HepG2 (cell line): ENCODE results near the gene CSTPP1. TPM values are rescaled to one million over a fixed set of nuclear protein-coding genes. Genes with fewer than 3 reads are reported as not detected.
A peak's percentile ranks its signal among the peaks of the same experiment; 100 is the strongest.

Source experiments
- ATAC-seq: fragments of 200-7000 bp; cut with Tn5 transposase; 3 replicates; pipeline ENCODE4 v1.9.1; 2020; ENCODE audit warnings: mild to moderate bottlenecking, moderate library complexity
- BruUV-seq: library from RNA; stranded (reverse); fragments of 400-500 nt; replicated peaks from 2 replicates; lab custom pipeline; 2021; lab: Mats Ljungman, UMichigan
- CTCF ChIA-PET: fragments of 300-600 bp; formaldehyde crosslinking; extraction: SDS; loops from one replicate; lab custom pipeline; 2021; ENCODE audit warnings: low total read pairs, inconsistent platforms, low intra/inter-chr PET ratio; lab: Yijun Ruan, JAX
- POLR2A ChIA-PET: fragments of 350-600 bp; sonication (Branson Sonifier 250); formaldehyde crosslinking; loops from one replicate; lab custom pipeline; 2020; ENCODE audit warnings: antibody characterized with exemption, inconsistent platforms; lab: Yijun Ruan, JAX
- DNase-seq: peaks from one replicate; pipeline ENCODE4 v3.0.0-alpha.2; 2015; ENCODE audit warnings: low spot score
- FAIRE-seq: peaks from 3 replicates; lab custom pipeline; 2011; peaks lifted over from hg19 to GRCh38; lab: Jason Lieb, UNC
- H2AFZ ChIP-seq: one replicate; pipeline ENCODE4 v1.6.1; 2011; ENCODE audit warnings: low read length, inconsistent platforms
- H3K27ac ChIP-seq: fragments of 300-600 bp; 3 replicates; pipeline ENCODE4 v1.8.0; 2011; ENCODE audit warnings: mixed run types, mild to moderate bottlenecking, mixed read lengths, low read length, inconsistent platforms; ENCODE audit not compliant: insufficient read depth; ENCODE audit errors: extremely low read length
- H3K27me3 ChIP-seq, 2 experiments: fragments of 200-600 bp in 1 of 2; 2 replicates in 1 of 2; 3 replicates in 1 of 2; pipeline versions ENCODE4 v1.6.0 to v1.8.0; 2011; ENCODE audit warnings: low read length in 2 of 2, mild to moderate bottlenecking in 2 of 2, moderate library complexity in 2 of 2, inconsistent platforms in 1 of 2; ENCODE audit not compliant: insufficient read depth in 2 of 2, control insufficient read depth in 1 of 2
- H3K36me3 ChIP-seq, 2 experiments: fragments of 200-600 bp in 1 of 2; replicated peaks in 1 of 2; 2 replicates in 1 of 2; 3 replicates in 1 of 2; pipeline versions ENCODE4 v1.5.1 to v1.8.0; 2011; ENCODE audit warnings: low read length in 2 of 2, inconsistent platforms in 1 of 2; ENCODE audit not compliant: insufficient read depth in 2 of 2, control insufficient read depth in 1 of 2
- H3K4me1 ChIP-seq: 2 replicates; pipeline ENCODE4 v1.5.1; 2012; ENCODE audit warnings: low read length, inconsistent platforms; ENCODE audit not compliant: insufficient read depth
- H3K4me2 ChIP-seq: 2 replicates; pipeline ENCODE4 v1.6.0; 2011; ENCODE audit warnings: low read depth, low read length, inconsistent platforms
- H3K4me3 ChIP-seq, 3 experiments: fragments of 200-600 bp in 1 of 3; sonication (generic), shearing (Covaris generic) in 1 of 3; replicated peaks in 1 of 3; 2 replicates each; pipeline ENCODE4 v1.5.1; 2011 to 2016; ENCODE audit warnings: low read length in 3 of 3, inconsistent platforms in 2 of 3, low read depth in 2 of 3, mild to moderate bottlenecking in 2 of 3, control low read depth in 1 of 3, mixed read lengths in 1 of 3; ENCODE audit not compliant: insufficient read depth in 1 of 3
- H3K79me2 ChIP-seq: one replicate; pipeline ENCODE4 v1.6.1; 2011; ENCODE audit warnings: low read length, inconsistent platforms; ENCODE audit not compliant: insufficient read depth
- H3K9ac ChIP-seq: 2 replicates; pipeline ENCODE4 v1.6.0; 2011; ENCODE audit warnings: mild to moderate bottlenecking, low read depth, low read length, inconsistent platforms; ENCODE audit not compliant: insufficient read depth
- H3K9me3 ChIP-seq: 2 replicates; pipeline ENCODE4 v1.5.1; 2012; ENCODE audit warnings: mild to moderate bottlenecking, low read length
- H4K20me1 ChIP-seq: 2 replicates; pipeline ENCODE4 v1.6.0; 2011; ENCODE audit warnings: inconsistent platforms, mild to moderate bottlenecking, low read length, moderate library complexity; ENCODE audit not compliant: insufficient read depth
- CCDC6 ChIP-seq: sonication (generic); formaldehyde crosslinking; IDR thresholded peaks from 2 replicates; pipeline ENCODE4 v1.8.1; 2022; ENCODE audit warnings: mild to moderate bottlenecking, missing genetic modification reagents, moderate library complexity
- FOSL2 ChIP-seq: sonication (generic); formaldehyde crosslinking; IDR thresholded peaks from 2 replicates; pipeline ENCODE4 v1.4.0; 2020; ENCODE audit warnings: missing genetic modification reagents
- KDM2A ChIP-seq: sonication (generic); formaldehyde crosslinking; IDR thresholded peaks from 2 replicates; pipeline ENCODE4 v1.4.0; 2020; ENCODE audit warnings: low read depth, missing genetic modification reagents, borderline replicate concordance
- PAWR ChIP-seq: sonication (generic); formaldehyde crosslinking; IDR thresholded peaks from 2 replicates; pipeline ENCODE4 v1.4.0; 2020; ENCODE audit warnings: missing genetic modification reagents, mild to moderate bottlenecking, borderline replicate concordance
- PHF21A ChIP-seq: sonication (generic); formaldehyde crosslinking; IDR thresholded peaks from 2 replicates; pipeline ENCODE4 v1.5.0; 2020; ENCODE audit warnings: mild to moderate bottlenecking, missing genetic modification reagents
- SALL2 ChIP-seq: sonication (generic); formaldehyde crosslinking; IDR thresholded peaks from 2 replicates; pipeline ENCODE4 v1.8.1; 2023; ENCODE audit warnings: mild to moderate bottlenecking, missing genetic modification reagents, inconsistent platforms
- SRF ChIP-seq: IDR thresholded peaks from 2 replicates; pipeline ENCODE4 v1.6.1; 2011; ENCODE audit warnings: mild to moderate bottlenecking, low read depth, low read length, moderate library complexity
- YY1 ChIP-seq: IDR thresholded peaks from 2 replicates; pipeline ENCODE4 v1.6.1; 2011; ENCODE audit warnings: low read length, low read depth, moderate library complexity, mild to moderate bottlenecking; ENCODE audit not compliant: insufficient read depth, insufficient replicate concordance
- ZC3H4 ChIP-seq: sonication (generic); formaldehyde crosslinking; IDR thresholded peaks from 2 replicates; pipeline ENCODE4 v1.4.0; 2020; ENCODE audit warnings: missing genetic modification reagents, borderline replicate concordance
- ZNF225 ChIP-seq: sonication (generic); formaldehyde crosslinking; IDR thresholded peaks from 2 replicates; pipeline ENCODE4 v1.4.0; 2020; ENCODE audit warnings: mild to moderate bottlenecking, missing genetic modification reagents
- ZNF776 ChIP-seq: sonication (generic); formaldehyde crosslinking; IDR thresholded peaks from 2 replicates; pipeline ENCODE4 v1.4.0; 2020; ENCODE audit warnings: mild to moderate bottlenecking, missing genetic modification reagents
- ZNF782 ChIP-seq: sonication (generic); formaldehyde crosslinking; IDR thresholded peaks from 2 replicates; pipeline ENCODE4 v1.4.0; 2020; ENCODE audit warnings: missing genetic modification reagents, mild to moderate bottlenecking, borderline replicate concordance
- WGBS: methylation state at CpG from one replicate; pipeline ENCODE4 v1.1.6; 2017; ENCODE audit warnings: low lambda C conversion rate; 5-methylcytosine and 5-hydroxymethylcytosine counted together
- in situ Hi-C: cut with HindIII; loops from 2 replicates; pipeline ENCODE4 v1.10.0; 2017; ENCODE audit warnings: low pct_unique_long_range_greater_than_20kb; ENCODE audit not compliant: extremely low pct_ligation_motif_present
- intact Hi-C: fragments of 100-400 bp; cut with micrococcal nuclease; formaldehyde crosslinking; loops from one replicate; pipeline ENCODE4 v1.10.0; 2022; ENCODE audit not compliant: unreplicated experiment
- polyA plus RNA-seq, 8 experiments: library from polyadenylated mRNA; depleted of rRNA in 3 of 8; stranded (reverse) in 7 of 8; unstranded in 1 of 8; fragments of >200 nt; fragmentation: Illumina TruSeq in 4 of 8; extraction: Trizol in 4 of 8; gene quantifications; 2 replicates each; pipeline versions ENCODE4 v1.2.1 to v1.2.3, GENCODE V29; 2011 to 2016; ENCODE audit warnings: low read depth in 4 of 8, missing spikeins in 1 of 8, mixed read lengths in 1 of 8; ENCODE audit not compliant: insufficient read depth in 1 of 8
- total RNA-seq, 5 experiments: library from RNA; depleted of rRNA; stranded (reverse); fragments of >200 nt; fragmentation: Illumina TruSeq; extraction: Trizol; gene quantifications; 2 replicates each; pipeline ENCODE4 v1.2.3, GENCODE V29; 2016; ENCODE audit warnings: low read depth in 1 of 5
- TF ChIP-seq, protein P1 (sequence below): sonication (generic); formaldehyde crosslinking; IDR thresholded peaks from 2 replicates; pipeline ENCODE4 v1.4.0; 2020; ENCODE audit warnings: missing genetic modification reagents, borderline replicate concordance
- TF ChIP-seq, protein P2 (sequence below): sonication (generic); formaldehyde crosslinking; IDR thresholded peaks from 2 replicates; pipeline ENCODE4 v1.5.0; 2020; ENCODE audit warnings: mild to moderate bottlenecking, missing genetic modification reagents
- TF ChIP-seq, protein P3 (sequence below): sonication (generic); formaldehyde crosslinking; IDR thresholded peaks from 2 replicates; pipeline ENCODE4 v1.4.0; 2020; ENCODE audit warnings: mild to moderate bottlenecking, missing genetic modification reagents
- TF ChIP-seq, protein P4 (sequence below): sonication (generic); formaldehyde crosslinking; IDR thresholded peaks from 2 replicates; pipeline ENCODE4; 2020; ENCODE audit warnings: missing genetic modification reagents, mild to moderate bottlenecking, borderline replicate concordance

Gene CSTPP1
- total and polyA plus RNA-seq, 2 of the 13 experiments (the other 11 are each of a cell fraction or from before 2014, with no cell fraction given): 12.3 to 14.6 TPM

DNA sequence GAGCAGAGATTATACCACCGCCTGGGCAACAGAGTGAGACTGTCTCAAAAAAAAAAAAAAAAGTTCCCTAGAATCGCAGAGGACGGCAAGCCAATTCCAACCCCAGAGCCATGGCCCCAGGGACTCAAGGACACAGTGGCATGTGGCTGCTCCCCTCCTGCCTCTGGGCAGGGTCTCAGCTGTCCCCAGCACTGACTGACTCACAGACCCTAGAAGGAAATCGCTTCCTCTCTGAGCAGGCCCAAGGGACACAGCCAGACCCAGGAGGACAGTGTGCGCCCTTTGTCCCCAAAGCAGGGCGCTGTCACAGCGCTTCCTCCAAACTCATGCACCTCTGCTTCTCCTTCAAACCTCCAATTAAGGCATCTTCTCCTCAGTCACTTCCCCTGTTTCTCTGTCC lies 247.4 kb downstream of the CSTPP1 start:
- H2AFZ ChIP-seq: no peak overlapping the region
- H3K27me3 ChIP-seq: no peaks in the 10 kb centered on the region
- FAIRE-seq: no peak
- H3K36me3 ChIP-seq: peaks cover 15 to 25% of the 10 kb centered on the region in 2 experiments
- DNase-seq: no peak
- H3K4me3 ChIP-seq: peak overlapping the region; percentile 70 to 86 (median 77)
- CTCF ChIA-PET: no interaction called here
- H4K20me1 ChIP-seq: no peaks in the 10 kb centered on the region
- in situ Hi-C loops (no loop called here), intact Hi-C loops (loop anchor here (2.0 kb wide), 1 partner anchor 71 kb away; no protein-coding TSS in a partner anchor)
- ATAC-seq: no peak
- H3K9me3 ChIP-seq: no peaks in the 10 kb centered on the region
- H3K27ac ChIP-seq: peak overlapping the region; percentile 98
- H3K79me2 ChIP-seq: peaks cover 25% of the 10 kb centered on the region
- WGBS: 40% methylated on average over 6 of the region's 7 CpGs
- POLR2A ChIA-PET: interaction anchor here (0.7 to 9.2 kb wide), 16 partner anchors 8 to 87 kb away, joined by 3 to 247 read pairs (median 6); partner anchors contain the start of genes ACP2, DDB2, MADD and NR1H3
- H3K9ac ChIP-seq: peak overlapping the region; percentile 94
- no TSS peak for BruUV-seq
- H3K4me2 ChIP-seq: peak overlapping the region; percentile 86
- H3K4me1 ChIP-seq: peaks cover 51% of the 10 kb centered on the region
- TF ChIP-seq PHF21A (CRISPR knock-in tag) (no peak), SRF (peak; percentile 32; the same call in 1 of the 2 replicates), ZNF776 (no peak), YY1 (no peak), KDM2A (CRISPR knock-in tag) (peak; percentile 34), ZNF782 (CRISPR knock-in tag) (no peak), CCDC6 (CRISPR knock-in tag) (no peak), ZC3H4 (CRISPR knock-in tag) (0 out of 2 replicates have a peak, but pooled peaks have one; percentile 5), PAWR (CRISPR knock-in tag) (no peak), FOSL2 (CRISPR knock-in tag) (peak; percentile 30), SALL2 (CRISPR knock-in tag) (no peak), ZNF225 (CRISPR knock-in tag) (no peak)
- TF ChIP-seq, protein P1, sequence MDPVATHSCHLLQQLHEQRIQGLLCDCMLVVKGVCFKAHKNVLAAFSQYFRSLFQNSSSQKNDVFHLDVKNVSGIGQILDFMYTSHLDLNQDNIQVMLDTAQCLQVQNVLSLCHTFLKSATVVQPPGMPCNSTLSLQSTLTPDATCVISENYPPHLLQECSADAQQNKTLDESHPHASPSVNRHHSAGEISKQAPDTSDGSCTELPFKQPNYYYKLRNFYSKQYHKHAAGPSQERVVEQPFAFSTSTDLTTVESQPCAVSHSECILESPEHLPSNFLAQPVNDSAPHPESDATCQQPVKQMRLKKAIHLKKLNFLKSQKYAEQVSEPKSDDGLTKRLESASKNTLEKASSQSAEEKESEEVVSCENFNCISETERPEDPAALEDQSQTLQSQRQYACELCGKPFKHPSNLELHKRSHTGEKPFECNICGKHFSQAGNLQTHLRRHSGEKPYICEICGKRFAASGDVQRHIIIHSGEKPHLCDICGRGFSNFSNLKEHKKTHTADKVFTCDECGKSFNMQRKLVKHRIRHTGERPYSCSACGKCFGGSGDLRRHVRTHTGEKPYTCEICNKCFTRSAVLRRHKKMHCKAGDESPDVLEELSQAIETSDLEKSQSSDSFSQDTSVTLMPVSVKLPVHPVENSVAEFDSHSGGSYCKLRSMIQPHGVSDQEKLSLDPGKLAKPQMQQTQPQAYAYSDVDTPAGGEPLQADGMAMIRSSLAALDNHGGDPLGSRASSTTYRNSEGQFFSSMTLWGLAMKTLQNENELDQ (CRISPR knock-in tag): no peak
- TF ChIP-seq, protein P2, sequence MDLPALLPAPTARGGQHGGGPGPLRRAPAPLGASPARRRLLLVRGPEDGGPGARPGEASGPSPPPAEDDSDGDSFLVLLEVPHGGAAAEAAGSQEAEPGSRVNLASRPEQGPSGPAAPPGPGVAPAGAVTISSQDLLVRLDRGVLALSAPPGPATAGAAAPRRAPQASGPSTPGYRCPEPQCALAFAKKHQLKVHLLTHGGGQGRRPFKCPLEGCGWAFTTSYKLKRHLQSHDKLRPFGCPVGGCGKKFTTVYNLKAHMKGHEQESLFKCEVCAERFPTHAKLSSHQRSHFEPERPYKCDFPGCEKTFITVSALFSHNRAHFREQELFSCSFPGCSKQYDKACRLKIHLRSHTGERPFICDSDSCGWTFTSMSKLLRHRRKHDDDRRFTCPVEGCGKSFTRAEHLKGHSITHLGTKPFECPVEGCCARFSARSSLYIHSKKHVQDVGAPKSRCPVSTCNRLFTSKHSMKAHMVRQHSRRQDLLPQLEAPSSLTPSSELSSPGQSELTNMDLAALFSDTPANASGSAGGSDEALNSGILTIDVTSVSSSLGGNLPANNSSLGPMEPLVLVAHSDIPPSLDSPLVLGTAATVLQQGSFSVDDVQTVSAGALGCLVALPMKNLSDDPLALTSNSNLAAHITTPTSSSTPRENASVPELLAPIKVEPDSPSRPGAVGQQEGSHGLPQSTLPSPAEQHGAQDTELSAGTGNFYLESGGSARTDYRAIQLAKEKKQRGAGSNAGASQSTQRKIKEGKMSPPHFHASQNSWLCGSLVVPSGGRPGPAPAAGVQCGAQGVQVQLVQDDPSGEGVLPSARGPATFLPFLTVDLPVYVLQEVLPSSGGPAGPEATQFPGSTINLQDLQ (CRISPR knock-in tag): 0 out of 2 replicates have a peak, but pooled peaks have one; percentile 41
- TF ChIP-seq, protein P3, sequence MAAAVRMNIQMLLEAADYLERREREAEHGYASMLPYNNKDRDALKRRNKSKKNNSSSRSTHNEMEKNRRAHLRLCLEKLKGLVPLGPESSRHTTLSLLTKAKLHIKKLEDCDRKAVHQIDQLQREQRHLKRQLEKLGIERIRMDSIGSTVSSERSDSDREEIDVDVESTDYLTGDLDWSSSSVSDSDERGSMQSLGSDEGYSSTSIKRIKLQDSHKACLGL: no peak
- TF ChIP-seq, protein P4, sequence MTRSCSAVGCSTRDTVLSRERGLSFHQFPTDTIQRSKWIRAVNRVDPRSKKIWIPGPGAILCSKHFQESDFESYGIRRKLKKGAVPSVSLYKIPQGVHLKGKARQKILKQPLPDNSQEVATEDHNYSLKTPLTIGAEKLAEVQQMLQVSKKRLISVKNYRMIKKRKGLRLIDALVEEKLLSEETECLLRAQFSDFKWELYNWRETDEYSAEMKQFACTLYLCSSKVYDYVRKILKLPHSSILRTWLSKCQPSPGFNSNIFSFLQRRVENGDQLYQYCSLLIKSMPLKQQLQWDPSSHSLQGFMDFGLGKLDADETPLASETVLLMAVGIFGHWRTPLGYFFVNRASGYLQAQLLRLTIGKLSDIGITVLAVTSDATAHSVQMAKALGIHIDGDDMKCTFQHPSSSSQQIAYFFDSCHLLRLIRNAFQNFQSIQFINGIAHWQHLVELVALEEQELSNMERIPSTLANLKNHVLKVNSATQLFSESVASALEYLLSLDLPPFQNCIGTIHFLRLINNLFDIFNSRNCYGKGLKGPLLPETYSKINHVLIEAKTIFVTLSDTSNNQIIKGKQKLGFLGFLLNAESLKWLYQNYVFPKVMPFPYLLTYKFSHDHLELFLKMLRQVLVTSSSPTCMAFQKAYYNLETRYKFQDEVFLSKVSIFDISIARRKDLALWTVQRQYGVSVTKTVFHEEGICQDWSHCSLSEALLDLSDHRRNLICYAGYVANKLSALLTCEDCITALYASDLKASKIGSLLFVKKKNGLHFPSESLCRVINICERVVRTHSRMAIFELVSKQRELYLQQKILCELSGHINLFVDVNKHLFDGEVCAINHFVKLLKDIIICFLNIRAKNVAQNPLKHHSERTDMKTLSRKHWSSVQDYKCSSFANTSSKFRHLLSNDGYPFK (CRISPR knock-in tag): no peak
